Kidney (tissue), 14 donors: ENCODE data around the gene HYCC1. TPM values are rescaled to one million over a fixed set of nuclear protein-coding genes. Genes with fewer than 3 reads are reported as not detected.

Source experiments
- DNase-seq, 5 donors: peaks; one replicate each; pipeline ENCODE4 v3.0.0-alpha.2; 2013 to 2020
- FAIRE-seq: peaks from 2 replicates; lab custom pipeline; 2012; peaks lifted over from hg19 to GRCh38; lab: Jason Lieb, UNC
- H3K27ac ChIP-seq, 2 donors: one replicate each; pipeline ENCODE4 v1.7.0; 2013; ENCODE audit warnings: low read depth in 2 of 2, low read length in 2 of 2, inconsistent platforms in 1 of 2
- H3K27me3 ChIP-seq: one replicate; pipeline ENCODE4 v1.7.1; 2013; ENCODE audit warnings: low read length, inconsistent platforms; ENCODE audit not compliant: control insufficient read depth, insufficient read depth
- H3K36me3 ChIP-seq, 3 donors: one replicate each; pipeline versions ENCODE4 v1.7.0 to v1.7.1; 2013; ENCODE audit warnings: low read length in 3 of 3, control low read depth in 1 of 3, inconsistent platforms in 1 of 3; ENCODE audit not compliant: insufficient read depth in 3 of 3, control insufficient read depth in 2 of 3
- H3K4me1 ChIP-seq, 3 donors: one replicate each; pipeline versions ENCODE4 v1.7.0 to v1.7.1; 2013; ENCODE audit warnings: low read length in 3 of 3, inconsistent platforms in 1 of 3, low read depth in 1 of 3; ENCODE audit not compliant: control insufficient read depth in 2 of 3, insufficient read depth in 2 of 3
- H3K4me3 ChIP-seq, 3 donors: one replicate each; pipeline versions ENCODE4 v1.7.0 to v1.8.1; 2013; ENCODE audit warnings: low read length in 3 of 3, control low read depth in 1 of 3, inconsistent platforms in 1 of 3
- H3K9ac ChIP-seq, 3 donors: one replicate each; pipeline versions ENCODE4 v1.7.0 to v1.7.1; 2013; ENCODE audit warnings: low read length in 3 of 3, control low read depth in 1 of 3, inconsistent platforms in 1 of 3
- H3K9me3 ChIP-seq, 3 donors: one replicate each; pipeline versions ENCODE4 v1.7.0 to v1.7.1; 2013; ENCODE audit warnings: low read length in 3 of 3, control low read depth in 1 of 3, inconsistent platforms in 1 of 3; ENCODE audit not compliant: control insufficient read depth in 2 of 3, insufficient read depth in 1 of 3
- intact Hi-C: fragments of 100-400 bp; cut with DNase I; formaldehyde crosslinking; loops from one replicate; pipeline ENCODE4 v1.11.1; 2022
- polyA plus RNA-seq: library from polyadenylated mRNA; stranded (reverse); fragments of 350-450 nt; fragmentation: Illumina TruSeq; extraction: RNeasy Lipid Tissue Mini Kit (QIAGEN cat#74804); gene quantifications from one replicate; pipeline ENCODE4 v1.2.3, GENCODE V29; 2014; ENCODE audit warnings: low read depth, low replicate concordance; ENCODE audit not compliant: insufficient read depth
- total RNA-seq: library from RNA; stranded (reverse); fragmentation: NEBNext Ultra II Directional; extraction: Animal tissue kit (Norgen Biotek cat#: 25700); gene quantifications from one replicate; pipeline ENCODE4 v1.2.1, GENCODE V29; 2021
- TF ChIP-seq, protein P1 (sequence below): IDR thresholded peaks from 3 replicates; pipeline ENCODE4 v1.5.1; 2012; ENCODE audit warnings: mild to moderate bottlenecking, moderate library complexity, borderline replicate concordance; ENCODE audit not compliant: insufficient read depth; ENCODE audit errors: extremely low read depth
- donor health status: control.
- donor health status: control.
- donor health status: control.
- donor health status: control.
- donor health status: control.
- donor health status: DM: yes; HTN: yes; CAD: no.
- donor health status: Normal renal cell carcinoma (clear cell type).

The HYCC1 gene
- total and polyA plus RNA-seq, 2 donors from 2014 or later, result 2.2 to 22.6 TPM

DNA sequence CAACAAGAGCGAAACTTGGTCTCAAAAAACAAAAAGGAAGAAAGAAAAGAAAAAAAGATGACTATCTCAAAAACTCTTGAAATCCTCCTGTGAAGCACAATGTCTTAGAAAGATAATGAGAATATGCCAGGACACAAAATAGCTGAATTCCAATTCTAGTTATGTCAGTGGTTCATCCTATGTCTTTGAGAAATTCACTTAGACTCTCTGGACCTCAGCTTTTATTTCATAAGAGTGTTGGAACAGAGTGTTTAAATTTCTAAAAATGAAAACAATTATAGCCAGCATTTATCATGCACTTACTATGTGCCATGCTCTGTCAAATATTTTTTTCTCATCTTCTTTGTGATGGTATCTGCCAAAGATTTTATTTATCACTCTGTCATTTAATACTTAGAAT lies 13.3 kb upstream of the HYCC1 start:
- Histone ChIP-seq H3K27ac (no peak overlapping the region), H3K36me3 (no peaks in the 10 kb centered on the region), H3K9me3 (no peaks in the 10 kb centered on the region), H3K9ac (no peak overlapping the region), H3K4me3 (no peak overlapping the region), H3K27me3 (no peaks in the 10 kb centered on the region), H3K4me1 (no peaks in the 10 kb centered on the region)
- TF ChIP-seq, protein P1, sequence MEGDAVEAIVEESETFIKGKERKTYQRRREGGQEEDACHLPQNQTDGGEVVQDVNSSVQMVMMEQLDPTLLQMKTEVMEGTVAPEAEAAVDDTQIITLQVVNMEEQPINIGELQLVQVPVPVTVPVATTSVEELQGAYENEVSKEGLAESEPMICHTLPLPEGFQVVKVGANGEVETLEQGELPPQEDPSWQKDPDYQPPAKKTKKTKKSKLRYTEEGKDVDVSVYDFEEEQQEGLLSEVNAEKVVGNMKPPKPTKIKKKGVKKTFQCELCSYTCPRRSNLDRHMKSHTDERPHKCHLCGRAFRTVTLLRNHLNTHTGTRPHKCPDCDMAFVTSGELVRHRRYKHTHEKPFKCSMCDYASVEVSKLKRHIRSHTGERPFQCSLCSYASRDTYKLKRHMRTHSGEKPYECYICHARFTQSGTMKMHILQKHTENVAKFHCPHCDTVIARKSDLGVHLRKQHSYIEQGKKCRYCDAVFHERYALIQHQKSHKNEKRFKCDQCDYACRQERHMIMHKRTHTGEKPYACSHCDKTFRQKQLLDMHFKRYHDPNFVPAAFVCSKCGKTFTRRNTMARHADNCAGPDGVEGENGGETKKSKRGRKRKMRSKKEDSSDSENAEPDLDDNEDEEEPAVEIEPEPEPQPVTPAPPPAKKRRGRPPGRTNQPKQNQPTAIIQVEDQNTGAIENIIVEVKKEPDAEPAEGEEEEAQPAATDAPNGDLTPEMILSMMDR, result no peak
- intact Hi-C loops, result no loop called here
- DNase-seq (no peak), FAIRE-seq (no peak)

DNA sequence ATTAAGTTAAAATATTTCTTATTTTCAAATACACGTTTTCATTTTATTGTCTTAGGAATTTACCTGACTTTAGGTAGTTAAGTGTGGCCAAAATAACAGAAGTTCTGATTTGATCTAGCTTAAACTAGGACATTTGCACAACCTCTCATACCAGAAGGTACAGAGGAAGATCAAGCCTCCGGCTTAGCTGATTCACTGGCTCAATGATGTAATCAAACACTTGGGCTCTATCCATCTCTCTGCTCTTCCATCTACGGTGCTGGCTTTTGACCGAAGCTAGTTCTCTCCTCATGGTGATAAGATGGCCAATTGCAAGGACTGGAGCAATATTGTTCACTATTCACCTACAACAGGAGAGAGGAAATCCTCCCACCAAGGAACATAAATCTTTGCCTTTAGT lies 12.2 kb upstream of the HYCC1 start:
- no peaks in the 10 kb centered on the region for H3K9me3 ChIP-seq
- H3K27ac ChIP-seq, result no peak overlapping the region
- H3K27me3 ChIP-seq, result no peaks in the 10 kb centered on the region
- intact Hi-C loops, result no loop called here
- no peaks in the 10 kb centered on the region for H3K4me1 ChIP-seq
- DNase-seq, result no peak
- no peaks in the 10 kb centered on the region for H3K36me3 ChIP-seq
- no peak overlapping the region for H3K4me3 ChIP-seq
- TF ChIP-seq, protein P1, result no peak
- H3K9ac ChIP-seq, result no peak overlapping the region
- FAIRE-seq, result no peak

DNA sequence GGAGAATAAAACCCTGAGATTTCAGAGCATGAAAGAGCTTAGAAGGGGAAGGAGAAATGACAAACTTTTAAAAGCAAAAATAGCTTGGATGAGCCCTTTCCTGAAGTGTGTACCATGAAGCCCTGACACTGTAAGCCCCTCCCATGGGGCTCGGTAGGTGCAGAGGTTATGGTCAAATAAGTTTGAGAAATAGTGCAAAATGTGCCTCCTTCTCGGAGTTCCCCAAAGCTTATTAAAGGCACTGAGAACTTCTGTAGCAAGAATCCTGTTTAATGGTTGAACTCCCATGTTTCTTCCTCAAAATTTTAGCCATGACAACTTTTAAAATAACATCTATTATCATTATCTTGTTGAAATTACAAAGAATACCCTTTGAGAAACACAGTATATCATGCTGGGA lies 10.5 kb upstream of the HYCC1 start:
- Histone ChIP-seq H3K4me1 (no peaks in the 10 kb centered on the region), H3K36me3 (no peaks in the 10 kb centered on the region), H3K9ac (no peak overlapping the region), H3K9me3 (no peaks in the 10 kb centered on the region), H3K27ac (no peak overlapping the region), H3K4me3 (no peak overlapping the region), H3K27me3 (no peaks in the 10 kb centered on the region)
- TF ChIP-seq, protein P1, result no peak
- DNase-seq, result no peak
- FAIRE-seq, result no peak
- intact Hi-C loops, result no loop called here

DNA sequence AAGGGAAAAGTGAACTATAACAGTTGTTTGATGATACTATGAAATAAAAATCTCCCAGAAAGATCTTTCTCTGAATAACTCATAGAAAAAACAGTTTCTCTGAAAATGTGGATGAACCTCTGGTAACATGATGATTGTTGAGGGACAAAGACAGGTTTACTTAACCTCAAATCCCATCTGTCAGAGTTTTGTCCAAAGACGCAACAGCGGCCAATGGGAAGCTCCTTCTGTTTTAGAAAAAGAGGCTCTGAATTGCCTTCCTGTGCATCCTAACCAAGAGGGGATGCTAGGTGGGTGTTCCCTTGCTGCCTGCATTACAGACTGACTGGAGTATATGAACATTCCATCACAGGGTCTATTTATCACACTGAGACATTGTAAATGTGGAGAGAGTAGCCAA lies 8.9 kb upstream of the HYCC1 start:
- Histone ChIP-seq H3K27me3 (no peaks in the 10 kb centered on the region), H3K4me1 (no peaks in the 10 kb centered on the region), H3K27ac (no peak overlapping the region), H3K9ac (no peak overlapping the region), H3K4me3 (no peak overlapping the region), H3K36me3 (no peaks in the 10 kb centered on the region), H3K9me3 (no peaks in the 10 kb centered on the region)
- TF ChIP-seq, protein P1, result no peak
- intact Hi-C loops, result no loop called here
- DNase-seq (no peak), FAIRE-seq (no peak)
